Lower leg skin (tissue), 3 donors: ENCODE results near the gene HLA-DQA2.

ENCODE experiments used
- CTCF ChIP-seq, 3 donors: fragments of 450-650 bp; IDR thresholded peaks; one replicate each; pipeline ENCODE4 v1.5.1; 2016; ENCODE audit warnings: antibody characterized with exemption in 3 of 3, mild to moderate bottlenecking in 3 of 3, moderate library complexity in 2 of 3
- POLR2A ChIP-seq, 2 donors: fragments of 450-650 bp; IDR thresholded peaks; one replicate each; pipeline ENCODE4 v1.6.1; 2016 to 2017; ENCODE audit warnings: antibody characterized with exemption in 2 of 2, mild to moderate bottlenecking in 1 of 2, moderate library complexity in 1 of 2

- TF ChIP-seq POLR2A (IDR thresholded peaks at IDR 0.05) (no peak), CTCF (IDR thresholded peaks at IDR 0.05) (no peak)
These were observed 24.8 kb upstream of the HLA-DQA2 start for GRCh38 chr6:32716396-32716795.
